GM19452 (cell line): ENCODE results near the gene HEMK1.
A peak's percentile ranks its signal among the peaks of the same experiment; 100 is the strongest.

Experiments used
- ATAC-seq: cut with Tn5 transposase; IDR thresholded peaks from one replicate; pipeline ENCODE4 v1.9.1; 2021; ENCODE audit not compliant: unreplicated experiment

The HEMK1 gene

GRCh38 chr3:50572801-50573371, 3.6 kb downstream of the HEMK1 start:
- no peak for ATAC-seq

GRCh38 chr3:50573566-50574443, 4.5 kb downstream of the HEMK1 start:
- ATAC-seq: no peak

- ATAC-seq: no peak
Measured at GRCh38 chr3:50574444-50574831, 5.1 kb downstream of the HEMK1 start.

- ATAC-seq: no peak
Measured at GRCh38 chr3:50575372-50575771, 6.0 kb downstream of the HEMK1 start.

GRCh38 chr3:50577348-50577747, 8.0 kb downstream of the HEMK1 start:
- ATAC-seq: no peak

GRCh38 chr3:50580683-50581458, 11.5 kb downstream of the HEMK1 start:
- no peak for ATAC-seq

GRCh38 chr3:50581459-50581842, 12.1 kb downstream of the HEMK1 start:
- no peak for ATAC-seq

GRCh38 chr3:50582083-50582482, 12.8 kb downstream of the HEMK1 start:
- ATAC-seq: no peak

GRCh38 chr3:50583897-50584296, 14.6 kb downstream of the HEMK1 start:
- no peak for ATAC-seq

- ATAC-seq: no peak
Measured at GRCh38 chr3:50584391-50584790, 15.1 kb downstream of the HEMK1 start.

GRCh38 chr3:50585919-50586762, 16.8 kb downstream of the HEMK1 start:
- no peak for ATAC-seq

GRCh38 chr3:50586763-50587070, 17.4 kb downstream of the HEMK1 start:
- ATAC-seq: no peak

- ATAC-seq: no peak
Measured at GRCh38 chr3:50587373-50587772, 18.1 kb downstream of the HEMK1 start.

- no peak for ATAC-seq
Measured at GRCh38 chr3:50587806-50588758, 18.8 kb downstream of the HEMK1 start.

- no peak for ATAC-seq
Measured at GRCh38 chr3:50588759-50589433, 19.6 kb downstream of the HEMK1 start.

GRCh38 chr3:50591196-50591741, 21.9 kb downstream of the HEMK1 start:
- peak; percentile 8 for ATAC-seq

GRCh38 chr3:50592568-50592967, 23.2 kb downstream of the HEMK1 start:
- ATAC-seq: no peak

- ATAC-seq: no peak
Measured at GRCh38 chr3:50594253-50594785, 25.0 kb downstream of the HEMK1 start.
